ENCODE data around the gene RALGPS2. TPM values are rescaled to one million over a fixed set of nuclear protein-coding genes. Genes with fewer than 3 reads are reported as not detected.

The RALGPS2 gene
- total and polyA plus RNA-seq, 2 of the 13 experiments (the other 11 are each of a cell fraction or from before 2014, with no cell fraction given) = 15.6 to 36.0 TPM

DNA sequence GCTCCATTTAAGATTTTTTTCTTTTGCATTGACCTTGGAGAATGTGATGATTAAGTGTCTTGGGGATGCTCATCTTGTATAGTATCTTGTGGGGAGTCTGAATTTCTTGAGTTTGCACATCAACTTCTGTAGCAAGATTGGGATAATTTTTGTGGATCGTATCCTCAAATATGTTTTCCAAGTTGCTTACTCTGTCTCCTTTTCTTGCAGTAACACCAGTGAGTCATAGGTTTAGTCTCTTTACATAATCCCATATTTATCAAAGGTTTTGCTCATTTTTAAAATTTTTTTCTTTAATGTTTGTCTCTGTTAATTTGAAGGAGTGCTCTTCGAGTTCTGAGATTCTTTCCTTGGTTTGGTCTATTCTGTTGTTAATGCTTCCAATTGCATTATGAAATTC, 187.6 kb downstream of the RALGPS2 start:
- FAIRE-seq (no peak), ATAC-seq (no peak), DNase-seq (ENCODE audit: low spot score) (no peak)
- peaks cover 0 to 2% of the 10 kb centered on the region in 2 experiments; a peak in 1 of 5 replicates for H3K36me3 ChIP-seq (replicated peaks in 1 of 2; ENCODE audit: control insufficient read depth in 1 of 2, insufficient read depth in 2 of 2, low read length in 2 of 2)
- H4K20me1 ChIP-seq (ENCODE audit: insufficient read depth, low read length) = no peaks in the 10 kb centered on the region
- peaks cover 31% of the 10 kb centered on the region for H3K4me1 ChIP-seq (ENCODE audit: insufficient read depth, low read length)
- intact Hi-C loops (cut with micrococcal nuclease; ENCODE audit: unreplicated experiment) = no loop called here
- H3K4me2 ChIP-seq (ENCODE audit: low read depth, low read length) = no peak overlapping the region
- no peaks in the 10 kb centered on the region for H3K79me2 ChIP-seq (ENCODE audit: insufficient read depth, low read length)
- H3K27me3 ChIP-seq (ENCODE audit: control insufficient read depth in 1 of 2, insufficient read depth in 2 of 2, low read length in 2 of 2) = no peaks in the 10 kb centered on the region
- no peak overlapping the region for H3K9ac ChIP-seq (ENCODE audit: insufficient read depth, low read depth, low read length)
- ChIA-PET CTCF (ENCODE audit: low intra/inter-chr PET ratio, low total read pairs) (no interaction called here), POLR2A (no interaction called here)
- in situ Hi-C loops (cut with HindIII; ENCODE audit: extremely low pct_ligation_motif_present, low pct_unique_long_range_greater_than_20kb) = no loop called here
- 96% methylated on average over 2 of the region's 2 CpGs for WGBS (ENCODE audit: low lambda C conversion rate)
- TF ChIP-seq PLRG1 (conservative IDR thresholded peaks at IDR 0.05) (no peak), ATRX (CRISPR knock-in tag; IDR thresholded peaks at IDR 0.05; ENCODE audit: borderline replicate concordance) (no peak), MATR3 (CRISPR knock-in tag; IDR thresholded peaks at IDR 0.05) (no peak), ZNF10 (CRISPR knock-in tag; IDR thresholded peaks at IDR 0.05; ENCODE audit: borderline replicate concordance, low read depth) (no peak), HHEX (CRISPR knock-in tag; IDR thresholded peaks at IDR 0.05) (no peak), SMARCE1 (IDR thresholded peaks at IDR 0.05; ENCODE audit: borderline replicate concordance) (no peak), ZNF761 (CRISPR knock-in tag; conservative IDR thresholded peaks at IDR 0.05) (no peak), SNRNP70 (IDR thresholded peaks at IDR 0.05; ENCODE audit: low read depth, low read length) (no peak), ESRRA (CRISPR knock-in tag; IDR thresholded peaks at IDR 0.05; ENCODE audit: low read depth) (no peak)
- TF ChIP-seq, protein P1, sequence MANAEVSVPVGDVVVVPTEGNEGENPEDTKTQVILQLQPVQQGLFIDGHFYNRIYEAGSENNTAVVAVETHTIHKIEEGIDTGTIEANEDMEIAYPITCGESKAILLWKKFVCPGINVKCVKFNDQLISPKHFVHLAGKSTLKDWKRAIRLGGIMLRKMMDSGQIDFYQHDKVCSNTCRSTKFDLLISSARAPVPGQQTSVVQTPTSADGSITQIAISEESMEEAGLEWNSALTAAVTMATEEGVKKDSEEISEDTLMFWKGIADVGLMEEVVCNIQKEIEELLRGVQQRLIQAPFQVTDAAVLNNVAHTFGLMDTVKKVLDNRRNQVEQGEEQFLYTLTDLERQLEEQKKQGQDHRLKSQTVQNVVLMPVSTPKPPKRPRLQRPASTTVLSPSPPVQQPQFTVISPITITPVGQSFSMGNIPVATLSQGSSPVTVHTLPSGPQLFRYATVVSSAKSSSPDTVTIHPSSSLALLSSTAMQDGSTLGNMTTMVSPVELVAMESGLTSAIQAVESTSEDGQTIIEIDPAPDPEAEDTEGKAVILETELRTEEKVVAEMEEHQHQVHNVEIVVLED (CRISPR knock-in tag; IDR thresholded peaks at IDR 0.05; ENCODE audit: borderline replicate concordance) = no peak
- BruUV-seq (replicated peaks) = no TSS peak
- no peaks in the 10 kb centered on the region for H3K9me3 ChIP-seq (ENCODE audit: low read length)
- H2AFZ ChIP-seq (ENCODE audit: low read length) = no peak overlapping the region
- H3K27ac ChIP-seq (ENCODE audit: extremely low read length, insufficient read depth, low read length) = no peak overlapping the region
- no peak overlapping the region for H3K4me3 ChIP-seq (replicated peaks in 1 of 3; ENCODE audit: insufficient read depth in 1 of 3, low read depth in 2 of 3, low read length in 3 of 3)

All from HepG2 (cell line).